Measurements from ENCODE around the gene DNAJC17.
A peak's percentile ranks its signal among the peaks of the same experiment; 100 is the strongest.

The DNAJC17 gene

GRCh38 chr15:40787991-40788390, 19.3 kb downstream of the DNAJC17 start:
- DNase-seq: no peak

- no peak for DNase-seq
Observed at GRCh38 chr15:40787344-40787841, 19.9 kb downstream of the DNAJC17 start.

- no peak for DNase-seq
Observed at GRCh38 chr15:40785814-40786213, 21.5 kb downstream of the DNAJC17 start.

- DNase-seq: no peak
Observed at GRCh38 chr15:40785164-40785563, 22.1 kb downstream of the DNAJC17 start.

- peak; percentile 77 for DNase-seq
Observed at GRCh38 chr15:40782609-40783227, 24.6 kb downstream of the DNAJC17 start.

- peak; percentile 65 for DNase-seq
Observed at GRCh38 chr15:40776537-40777141, 30.6 kb downstream of the DNAJC17 start.

- no peak for DNase-seq
Observed at GRCh38 chr15:40775740-40776536, 31.3 kb downstream of the DNAJC17 start.

- DNase-seq: no peak
Observed at GRCh38 chr15:40775007-40775406, 32.3 kb downstream of the DNAJC17 start.

GRCh38 chr15:40773902-40774301, 33.4 kb downstream of the DNAJC17 start:
- no peak for DNase-seq

- no peak for DNase-seq
Observed at GRCh38 chr15:40773496-40773895, 33.8 kb downstream of the DNAJC17 start.

GRCh38 chr15:40772014-40772413, 35.3 kb downstream of the DNAJC17 start:
- DNase-seq: no peak

GRCh38 chr15:40771242-40771641, 36.0 kb downstream of the DNAJC17 start:
- no peak for DNase-seq

GRCh38 chr15:40770147-40770721, 37.0 kb downstream of the DNAJC17 start:
- no peak for DNase-seq

GRCh38 chr15:40769274-40770146, 37.8 kb downstream of the DNAJC17 start, which contains the start of gene C15orf62:
C15orf62 (plus strand) TSS chr15:40769980; CDS start chr15:40770496, 516 bp downstream.
- DNase-seq: peak; percentile 59

GRCh38 chr15:40768521-40769273, 38.6 kb downstream of the DNAJC17 start:
- no peak for DNase-seq

- DNase-seq: no peak
Observed at GRCh38 chr15:40767838-40768500, 39.3 kb downstream of the DNAJC17 start.

- no peak for DNase-seq
Observed at GRCh38 chr15:40766906-40767837, 40.1 kb downstream of the DNAJC17 start.

- DNase-seq: no peak
Observed at GRCh38 chr15:40766194-40766815, 41.0 kb downstream of the DNAJC17 start.

GRCh38 chr15:40764629-40765103, 42.6 kb downstream of the DNAJC17 start:
- no peak for DNase-seq
